HEK293 (cell line): ENCODE measurements around the gene LAPTM4A.

ENCODE experiments used
- CTCF ChIA-PET: fragments of 350-600 bp; formaldehyde crosslinking; extraction: SDS; loops from one replicate; lab custom pipeline; 2021; ENCODE audit warnings: antibody characterized with exemption; lab: Yijun Ruan, JAX
- POLR2A ChIA-PET: fragments of 300-600 bp; formaldehyde crosslinking; extraction: SDS; loops from one replicate; lab custom pipeline; 2020; ENCODE audit warnings: antibody characterized with exemption, inconsistent platforms; lab: Yijun Ruan, JAX
- H3K27ac ChIP-seq: fragments of 200-500 bp; sonication (Bioruptor generic); 2 replicates; pipeline ENCODE4 v1.5.1; 2014; ENCODE audit warnings: low read depth, low read length, control low read depth, inconsistent platforms; ENCODE audit errors: extremely low read depth
- H3K36me3 ChIP-seq, 2 experiments: fragments of 200-500 bp in 1 of 2; sonication (Bioruptor generic) in 1 of 2; 1 replicate in 1 of 2; 2 replicates in 1 of 2; pipeline ENCODE4 v1.5.1; 2014 to 2017; ENCODE audit warnings: inconsistent platforms in 2 of 2, low read length in 2 of 2; ENCODE audit not compliant: control insufficient read depth in 2 of 2, insufficient read depth in 1 of 2
- H3K4me1 ChIP-seq: fragments of 200-500 bp; sonication (Bioruptor generic); 2 replicates; pipeline ENCODE4 v1.5.1; 2014; ENCODE audit warnings: mild to moderate bottlenecking, low read length, inconsistent platforms; ENCODE audit not compliant: control insufficient read depth, insufficient read depth
- H3K4me3 ChIP-seq: 2 replicates; pipeline ENCODE4 v1.5.1; 2011; ENCODE audit warnings: low read depth, mild to moderate bottlenecking, control low read depth, low read length, moderate library complexity
- H3K9me3 ChIP-seq: fragments of 200-500 bp; sonication (Bioruptor generic); 2 replicates; pipeline ENCODE4 v1.5.1; 2014; ENCODE audit warnings: low read depth, low read length, inconsistent platforms; ENCODE audit not compliant: control insufficient read depth, insufficient read depth
- HOXA7 ChIP-seq: sonication (generic); formaldehyde crosslinking; IDR thresholded peaks from 2 replicates; pipeline ENCODE4 v1.8.1; 2022; ENCODE audit warnings: missing genetic modification reagents, borderline replicate concordance
- KLF10 ChIP-seq: fragments of 450-650 bp; IDR thresholded peaks from 2 replicates; pipeline ENCODE4 v1.5.1; 2018; ENCODE audit warnings: missing biosample characterization, mild to moderate bottlenecking, missing genetic modification characterization
- SCRT2 ChIP-seq: fragments of 450-650 bp; formaldehyde crosslinking; IDR thresholded peaks from 2 replicates; pipeline ENCODE4 v1.5.1; 2016; ENCODE audit warnings: missing biosample characterization, missing genetic modification characterization
- TRIM28 ChIP-seq: IDR thresholded peaks from 2 replicates; pipeline ENCODE4 v1.6.1; 2011; ENCODE audit warnings: low read length, control low read depth, borderline replicate concordance
- ZBTB1 ChIP-seq: fragments of 450-650 bp; formaldehyde crosslinking; IDR thresholded peaks from 2 replicates; pipeline ENCODE4 v1.5.1; 2016; ENCODE audit warnings: missing biosample characterization, missing genetic modification characterization
- ZBTB49 ChIP-seq: fragments of 450-650 bp; formaldehyde crosslinking; IDR thresholded peaks from 2 replicates; pipeline ENCODE4 v1.5.1; 2016; ENCODE audit warnings: missing biosample characterization, missing genetic modification characterization, low read depth
- ZNF112 ChIP-seq: fragments of 450-650 bp; formaldehyde crosslinking; IDR thresholded peaks from 2 replicates; pipeline ENCODE4 v1.5.0; 2017; ENCODE audit warnings: missing biosample characterization, missing genetic modification characterization
- ZNF114 ChIP-seq: fragments of 450-650 bp; formaldehyde crosslinking; IDR thresholded peaks from 2 replicates; pipeline ENCODE4 v1.5.0; 2017; ENCODE audit warnings: missing biosample characterization, missing genetic modification characterization
- ZNF24 ChIP-seq: fragments of 450-650 bp; formaldehyde crosslinking; IDR thresholded peaks from 2 replicates; pipeline ENCODE4 v1.5.1; 2016; ENCODE audit warnings: missing biosample characterization, missing genetic modification characterization
- ZNF362 ChIP-seq: fragments of 450-650 bp; formaldehyde crosslinking; IDR thresholded peaks from 2 replicates; pipeline ENCODE4 v1.5.1; 2016; ENCODE audit warnings: missing biosample characterization, missing genetic modification characterization
- ZNF548 ChIP-seq: fragments of 450-650 bp; formaldehyde crosslinking; IDR thresholded peaks from 2 replicates; pipeline ENCODE4 v1.5.1; 2016; ENCODE audit warnings: missing biosample characterization, missing genetic modification characterization
- ZNF600 ChIP-seq: fragments of 450-650 bp; formaldehyde crosslinking; IDR thresholded peaks from 2 replicates; pipeline ENCODE4 v1.5.1; 2016; ENCODE audit warnings: missing biosample characterization, missing genetic modification characterization
- ZNF660 ChIP-seq: fragments of 450-650 bp; IDR thresholded peaks from 2 replicates; pipeline ENCODE4 v1.5.1; 2018; ENCODE audit warnings: missing biosample characterization, mild to moderate bottlenecking, missing genetic modification characterization
- ZNF701 ChIP-seq: fragments of 450-650 bp; formaldehyde crosslinking; IDR thresholded peaks from 2 replicates; pipeline ENCODE4 v1.5.1; 2016; ENCODE audit warnings: missing biosample characterization, missing genetic modification characterization
- ZNF843 ChIP-seq: fragments of 450-650 bp; formaldehyde crosslinking; IDR thresholded peaks from 2 replicates; pipeline ENCODE4 v1.5.1; 2016; ENCODE audit warnings: missing biosample characterization, missing genetic modification characterization
- ZXDB ChIP-seq: fragments of 450-650 bp; formaldehyde crosslinking; IDR thresholded peaks from 2 replicates; pipeline ENCODE4 v1.5.1; 2016; ENCODE audit warnings: missing biosample characterization, missing genetic modification characterization
- TF ChIP-seq, protein P1 (sequence below): fragments of 450-650 bp; formaldehyde crosslinking; conservative IDR thresholded peaks from 2 replicates; pipeline ENCODE4 v1.5.1; 2016; ENCODE audit warnings: low read depth, missing biosample characterization, missing genetic modification characterization
- TF ChIP-seq, protein P2 (sequence below): fragments of 450-650 bp; formaldehyde crosslinking; IDR thresholded peaks from 2 replicates; pipeline ENCODE4 v1.5.1; 2016; ENCODE audit warnings: missing biosample characterization, missing genetic modification characterization

LAPTM4A gene

GRCh38 chr2:20081841-20082240 is 30.4 kb upstream of the LAPTM4A start:
- no peaks in the 10 kb centered on the region for H3K4me1 ChIP-seq
- TF ChIP-seq KLF10 (tag by site-specific recombination): no peak
- TF ChIP-seq SCRT2: no peak
- no peak for TF ChIP-seq ZNF843 (tag by site-specific recombination)
- TF ChIP-seq ZNF600 (tag by site-specific recombination): no peak
- TF ChIP-seq, protein P1, sequence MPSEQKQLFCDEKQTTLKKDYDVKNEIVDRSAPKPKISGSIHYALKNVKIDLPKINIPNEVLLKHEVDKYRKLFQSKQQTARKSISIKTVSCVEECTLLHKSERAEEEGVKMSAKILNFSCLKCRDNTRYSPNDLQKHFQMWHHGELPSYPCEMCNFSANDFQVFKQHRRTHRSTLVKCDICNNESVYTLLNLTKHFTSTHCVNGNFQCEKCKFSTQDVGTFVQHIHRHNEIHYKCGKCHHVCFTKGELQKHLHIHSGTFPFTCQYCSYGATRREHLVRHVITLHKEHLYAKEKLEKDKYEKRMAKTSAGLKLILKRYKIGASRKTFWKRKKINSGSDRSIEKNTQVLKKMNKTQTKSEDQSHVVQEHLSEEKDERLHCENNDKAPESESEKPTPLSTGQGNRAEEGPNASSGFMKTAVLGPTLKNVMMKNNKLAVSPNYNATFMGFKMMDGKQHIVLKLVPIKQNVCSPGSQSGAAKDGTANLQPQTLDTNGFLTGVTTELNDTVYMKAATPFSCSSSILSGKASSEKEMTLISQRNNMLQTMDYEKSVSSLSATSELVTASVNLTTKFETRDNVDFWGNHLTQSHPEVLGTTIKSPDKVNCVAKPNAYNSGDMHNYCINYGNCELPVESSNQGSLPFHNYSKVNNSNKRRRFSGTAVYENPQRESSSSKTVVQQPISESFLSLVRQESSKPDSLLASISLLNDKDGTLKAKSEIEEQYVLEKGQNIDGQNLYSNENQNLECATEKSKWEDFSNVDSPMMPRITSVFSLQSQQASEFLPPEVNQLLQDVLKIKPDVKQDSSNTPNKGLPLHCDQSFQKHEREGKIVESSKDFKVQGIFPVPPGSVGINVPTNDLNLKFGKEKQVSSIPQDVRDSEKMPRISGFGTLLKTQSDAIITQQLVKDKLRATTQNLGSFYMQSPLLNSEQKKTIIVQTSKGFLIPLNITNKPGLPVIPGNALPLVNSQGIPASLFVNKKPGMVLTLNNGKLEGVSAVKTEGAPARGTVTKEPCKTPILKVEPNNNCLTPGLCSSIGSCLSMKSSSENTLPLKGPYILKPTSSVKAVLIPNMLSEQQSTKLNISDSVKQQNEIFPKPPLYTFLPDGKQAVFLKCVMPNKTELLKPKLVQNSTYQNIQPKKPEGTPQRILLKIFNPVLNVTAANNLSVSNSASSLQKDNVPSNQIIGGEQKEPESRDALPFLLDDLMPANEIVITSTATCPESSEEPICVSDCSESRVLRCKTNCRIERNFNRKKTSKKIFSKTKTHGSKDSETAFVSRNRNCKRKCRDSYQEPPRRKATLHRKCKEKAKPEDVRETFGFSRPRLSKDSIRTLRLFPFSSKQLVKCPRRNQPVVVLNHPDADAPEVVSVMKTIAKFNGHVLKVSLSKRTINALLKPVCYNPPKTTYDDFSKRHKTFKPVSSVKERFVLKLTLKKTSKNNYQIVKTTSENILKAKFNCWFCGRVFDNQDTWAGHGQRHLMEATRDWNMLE (tag by site-specific recombination): no peak
- no peak for TF ChIP-seq ZNF114 (tag by site-specific recombination)
- no peak for TF ChIP-seq ZBTB49 (tag by site-specific recombination)
- no peak for TF ChIP-seq HOXA7 (CRISPR knock-in tag)
- TF ChIP-seq TRIM28: no peak
- TF ChIP-seq ZBTB1 (tag by site-specific recombination): no peak
- TF ChIP-seq ZXDB: no peak
- no peak for TF ChIP-seq ZNF362 (tag by site-specific recombination)
- TF ChIP-seq ZNF701 (tag by site-specific recombination): no peak
- no peak for TF ChIP-seq ZNF548
- no peak for TF ChIP-seq ZNF112 (tag by site-specific recombination)
- TF ChIP-seq, protein P2, sequence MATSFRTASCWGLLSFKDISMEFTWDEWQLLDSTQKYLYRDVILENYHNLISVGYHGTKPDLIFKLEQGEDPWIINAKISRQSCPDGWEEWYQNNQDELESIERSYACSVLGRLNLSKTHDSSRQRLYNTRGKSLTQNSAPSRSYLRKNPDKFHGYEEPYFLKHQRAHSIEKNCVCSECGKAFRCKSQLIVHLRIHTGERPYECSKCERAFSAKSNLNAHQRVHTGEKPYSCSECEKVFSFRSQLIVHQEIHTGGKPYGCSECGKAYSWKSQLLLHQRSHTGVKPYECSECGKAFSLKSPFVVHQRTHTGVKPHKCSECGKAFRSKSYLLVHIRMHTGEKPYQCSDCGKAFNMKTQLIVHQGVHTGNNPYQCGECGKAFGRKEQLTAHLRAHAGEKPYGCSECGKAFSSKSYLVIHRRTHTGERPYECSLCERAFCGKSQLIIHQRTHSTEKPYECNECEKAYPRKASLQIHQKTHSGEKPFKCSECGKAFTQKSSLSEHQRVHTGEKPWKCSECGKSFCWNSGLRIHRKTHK: no peak
- no peak for TF ChIP-seq ZNF660 (tag by site-specific recombination)
- TF ChIP-seq ZNF24 (tag by site-specific recombination): no peak
- TF ChIP-seq, all 188 proteins: peak for 0
- CTCF ChIA-PET: interaction anchor here (1.4 kb wide), 1 partner anchor 66 kb away, joined by 4 read pairs; no protein-coding TSS in a partner anchor
- H3K4me3 ChIP-seq: no peak overlapping the region
- no peak overlapping the region for H3K27ac ChIP-seq
- H3K36me3 ChIP-seq: no peaks in the 10 kb centered on the region
- no peaks in the 10 kb centered on the region for H3K9me3 ChIP-seq
- POLR2A ChIA-PET: no interaction called here
